Daoy (cell line): ENCODE data around the gene TRMU. TPM values are rescaled to one million over a fixed set of nuclear protein-coding genes. Genes with fewer than 3 reads are reported as not detected.
"Not testable (repeated sequence)": the region's sequence is repeated elsewhere in the genome, so short reads cannot be mapped to it uniquely, and the experiment has no call there.

Source experiments
- DNase-seq: peaks from one replicate; pipeline ENCODE4 v3.0.0-alpha.2; 2015; ENCODE audit warnings: low read depth
- total RNA-seq: library from RNA; depleted of rRNA; stranded (reverse); fragments of >200 nt; shearing (Covaris generic); gene quantifications from 2 replicates; pipeline ENCODE4 v1.2.3, GENCODE V29; 2014

Gene TRMU
- total RNA-seq, 1 experiment from 2014 or later = 60.4 TPM

GRCh38 chr22:46299101-46299500 lies 36.4 kb upstream of the TRMU start:
- no peak for DNase-seq

GRCh38 chr22:46300491-46300890 lies 35.0 kb upstream of the TRMU start:
- DNase-seq = no peak

GRCh38 chr22:46303347-46303965 lies 32.1 kb upstream of the TRMU start:
- no peak for DNase-seq

- DNase-seq = no peak
These were observed 27.1 kb upstream of the TRMU start for GRCh38 chr22:46308283-46308988.

- DNase-seq = no peak
These were observed 25.9 kb upstream of the TRMU start for GRCh38 chr22:46309526-46310085.

GRCh38 chr22:46312056-46312455 lies 23.5 kb upstream of the TRMU start:
- no peak for DNase-seq

GRCh38 chr22:46312848-46313247 lies 22.7 kb upstream of the TRMU start:
- DNase-seq = not testable (repeated sequence)

GRCh38 chr22:46315976-46316375 lies 19.5 kb upstream of the TRMU start:
- DNase-seq = no peak

- no peak for DNase-seq
These were observed 17.9 kb upstream of the TRMU start for GRCh38 chr22:46317646-46318045.

GRCh38 chr22:46318576-46318975 lies 16.9 kb upstream of the TRMU start:
- no peak for DNase-seq

GRCh38 chr22:46319319-46319718 lies 16.2 kb upstream of the TRMU start:
- no peak for DNase-seq

GRCh38 chr22:46320166-46320710 lies 15.3 kb upstream of the TRMU start:
- no peak for DNase-seq

- no peak for DNase-seq
These were observed 14.7 kb upstream of the TRMU start for GRCh38 chr22:46320716-46321386.

GRCh38 chr22:46322711-46323110 lies 12.8 kb upstream of the TRMU start:
- no peak for DNase-seq

- DNase-seq = no peak
These were observed 12.4 kb upstream of the TRMU start for GRCh38 chr22:46323162-46323561.

GRCh38 chr22:46326066-46326680 lies 9.3 kb upstream of the TRMU start:
- no peak for DNase-seq

GRCh38 chr22:46327691-46328465 lies 7.6 kb upstream of the TRMU start:
- DNase-seq = no peak

- no peak for DNase-seq
These were observed 6.7 kb upstream of the TRMU start for GRCh38 chr22:46328797-46329196.

GRCh38 chr22:46329616-46330015 lies 5.9 kb upstream of the TRMU start:
- DNase-seq = no peak

GRCh38 chr22:46330426-46330825 lies 5.1 kb upstream of the TRMU start:
- DNase-seq = no peak

- DNase-seq = no peak
These were observed 4.0 kb upstream of the TRMU start for GRCh38 chr22:46331496-46331895.
